ENCODE measurements around the gene AGAP1.

- TF ChIP-seq POLR2AphosphoS5 (IDR thresholded peaks at IDR 0.05; ENCODE audit: insufficient read depth in 1 of 2, low read depth in 1 of 2) (no peak), POLR2A (IDR thresholded peaks at IDR 0.05) (no peak), CTCF (IDR thresholded peaks at IDR 0.05) (no peak)
Measured at GRCh38 chr2:235976956-235977355, 483.1 kb downstream of the AGAP1 start.

Measured in vagina (tissue), 2 donors.